ENCODE data around the gene EEF1AKMT4.

Gene EEF1AKMT4

DNA sequence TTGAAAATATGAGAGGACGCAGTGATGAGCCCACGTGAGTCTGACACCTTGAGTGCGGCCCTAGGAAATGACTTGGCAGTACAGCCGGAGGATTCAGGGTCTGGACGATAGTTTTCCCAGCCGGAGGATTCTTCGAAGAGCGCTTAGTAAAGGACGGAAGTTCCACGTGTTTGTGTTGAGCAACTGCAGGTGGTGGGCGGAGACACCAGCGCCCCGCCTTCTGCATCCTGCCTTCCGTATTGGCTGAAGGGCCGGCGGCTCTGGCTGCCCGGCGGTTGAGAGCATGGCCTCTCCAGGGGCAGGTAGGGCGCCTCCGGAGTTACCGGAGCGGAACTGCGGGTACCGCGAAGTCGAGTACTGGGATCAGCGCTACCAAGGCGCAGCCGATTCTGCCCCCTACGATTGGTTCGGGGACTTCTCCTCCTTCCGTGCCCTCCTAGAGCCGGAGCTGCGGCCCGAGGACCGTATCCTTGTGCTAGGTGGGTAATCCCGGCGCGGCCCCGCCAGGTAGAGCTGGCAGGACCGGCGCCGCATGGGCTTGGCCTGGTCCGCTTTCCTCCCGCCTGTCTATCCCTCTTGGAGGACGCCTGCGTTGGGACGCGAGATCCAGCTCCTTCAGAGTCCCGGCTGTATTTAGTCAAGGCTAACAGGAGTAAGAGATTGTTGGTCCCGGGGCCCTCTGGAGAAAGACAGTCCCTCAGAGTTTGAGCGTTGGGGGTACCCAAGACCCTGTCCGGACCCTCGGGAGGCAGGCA, at the start of gene EEF1AKMT4:
EEF1AKMT4 (plus strand) TSS at position 261 of the 755 bp plus-strand sequence; CDS start at position 284, 23 bp downstream.
- DNase-seq, result peak; percentile 99

DNA sequence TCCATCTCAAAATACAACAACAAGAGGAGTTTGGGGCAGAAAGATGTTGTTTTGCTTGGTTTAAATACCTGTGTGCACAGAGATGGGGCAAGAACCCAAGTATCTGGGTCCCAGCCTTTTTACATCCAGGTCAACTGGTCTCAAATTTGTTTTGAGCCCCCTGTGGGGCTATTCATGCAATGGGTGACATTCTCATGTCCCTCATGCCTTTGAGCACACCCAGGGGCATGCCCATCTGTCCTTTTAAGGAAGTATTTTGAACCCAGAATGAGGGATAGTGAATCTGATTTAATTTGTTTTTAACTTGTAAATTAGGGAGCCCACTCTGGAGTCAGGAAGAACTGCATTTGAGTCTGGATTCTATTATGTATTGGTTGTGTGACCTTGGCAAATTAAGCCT, 48.6 kb upstream of the EEF1AKMT4 start:
- DNase-seq, result no peak

DNA sequence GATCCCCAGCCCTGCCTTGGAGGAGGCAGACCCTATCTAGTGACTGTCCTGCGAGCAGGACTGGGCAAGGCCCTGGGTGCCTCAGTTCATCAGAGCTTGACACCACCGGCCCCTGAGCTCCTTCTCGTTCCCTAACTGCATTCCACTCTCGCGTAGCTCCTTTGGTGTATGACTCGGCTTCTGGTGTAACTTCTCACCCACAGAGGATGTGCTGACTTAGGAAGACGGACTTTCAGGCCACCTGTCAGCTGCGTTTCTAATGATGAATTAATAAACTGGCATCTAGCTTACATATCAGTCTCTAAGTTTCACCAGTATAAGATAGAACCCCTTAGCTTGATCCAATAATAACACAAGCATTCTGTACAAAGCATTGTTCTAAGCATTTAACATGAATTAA, 45.9 kb upstream of the EEF1AKMT4 start:
- DNase-seq, result no peak

DNA sequence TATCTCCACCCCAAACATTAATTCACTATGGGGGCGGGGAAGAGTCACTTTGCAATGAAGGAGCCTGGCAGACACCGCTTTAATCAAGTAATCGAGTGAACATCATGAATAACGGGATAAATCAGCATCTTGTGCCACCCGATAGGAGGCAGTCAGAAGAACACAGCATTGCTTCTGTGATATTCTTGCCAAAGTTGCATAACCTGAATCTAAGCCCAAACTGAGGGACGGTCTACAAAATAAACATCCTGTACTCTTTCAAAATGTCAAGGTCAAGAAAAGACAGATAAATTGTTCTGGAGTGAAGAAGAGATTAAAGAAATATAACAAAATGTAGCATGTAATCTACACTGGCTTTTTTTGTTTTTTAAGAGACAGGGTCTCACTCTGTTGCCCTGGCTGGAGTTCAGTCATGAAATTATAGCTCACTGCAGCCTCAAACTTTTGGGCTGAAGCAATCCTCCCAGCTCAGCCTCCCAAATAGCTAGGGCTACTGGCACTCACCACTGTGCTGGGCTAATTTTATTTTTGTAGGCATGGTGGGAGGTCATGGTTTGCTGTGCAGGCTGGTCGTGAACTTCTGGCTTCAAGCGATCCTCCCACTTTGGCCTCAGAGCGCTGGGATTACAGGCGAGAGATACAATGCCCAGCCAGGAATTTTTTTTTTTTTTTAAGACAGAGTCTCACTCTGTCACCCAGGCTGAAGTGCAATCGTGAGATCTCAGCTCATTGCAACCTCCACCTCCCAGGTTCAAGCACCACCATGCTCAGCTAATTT, 40.1 kb upstream of the EEF1AKMT4 start:
- no peak for DNase-seq

DNA sequence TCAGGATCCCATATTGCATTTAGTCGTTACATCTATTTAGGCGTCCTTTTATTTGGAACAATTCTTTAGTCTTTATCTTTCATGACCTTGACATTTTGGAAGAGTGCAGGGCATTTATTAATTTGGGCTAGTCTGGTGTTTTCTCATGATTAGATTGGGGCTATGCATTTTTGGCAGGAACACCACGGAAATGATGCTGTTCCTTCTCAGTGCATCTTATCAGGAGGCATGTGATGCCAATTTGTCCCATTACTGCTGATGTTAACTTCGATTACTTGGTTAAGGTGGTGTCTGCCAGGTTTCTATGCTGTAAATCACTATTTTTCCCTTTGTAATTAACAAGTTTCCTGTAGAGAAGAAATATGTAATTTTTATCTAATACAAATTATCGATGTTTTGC, 38.2 kb upstream of the EEF1AKMT4 start:
- DNase-seq, result no peak

DNA sequence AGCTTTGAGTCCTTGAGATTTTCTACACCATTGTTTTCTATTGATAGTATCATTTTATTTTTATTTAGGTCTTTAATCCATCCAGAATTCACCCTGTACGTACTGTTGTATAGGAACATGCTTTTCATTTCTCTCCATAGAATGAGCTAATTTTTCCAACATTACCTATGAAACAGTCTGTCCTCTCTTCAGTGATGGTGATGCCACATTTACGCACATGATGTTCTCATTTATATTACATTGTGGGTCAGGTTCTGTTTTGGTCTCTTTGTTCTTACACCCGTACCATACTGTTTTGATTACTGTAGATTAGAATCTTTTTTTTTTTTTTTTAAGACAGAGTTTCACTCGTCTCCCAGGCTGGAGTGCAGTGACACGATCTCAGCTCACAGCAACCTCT, 37.8 kb upstream of the EEF1AKMT4 start:
- no peak for DNase-seq

DNA sequence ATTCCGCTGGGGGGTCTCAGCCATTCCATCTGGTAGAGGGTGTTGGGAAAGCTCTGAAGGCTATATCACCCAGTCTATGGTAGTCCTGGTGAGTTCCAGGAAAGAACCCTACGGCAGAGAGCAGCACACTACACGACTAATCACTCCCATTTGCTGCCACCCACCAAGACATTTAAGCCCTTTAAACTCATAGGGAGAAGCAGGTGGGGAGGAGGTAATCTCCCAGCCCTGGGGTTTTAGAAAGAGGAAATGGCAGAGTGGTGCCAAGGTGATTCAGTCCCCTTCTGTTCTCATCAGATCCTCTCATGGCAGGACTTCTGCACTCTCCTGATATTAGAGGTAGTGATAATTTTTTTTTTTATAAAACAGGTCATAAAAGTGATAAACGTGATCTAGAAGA, 30.7 kb upstream of the EEF1AKMT4 start:
- no peak for DNase-seq

DNA sequence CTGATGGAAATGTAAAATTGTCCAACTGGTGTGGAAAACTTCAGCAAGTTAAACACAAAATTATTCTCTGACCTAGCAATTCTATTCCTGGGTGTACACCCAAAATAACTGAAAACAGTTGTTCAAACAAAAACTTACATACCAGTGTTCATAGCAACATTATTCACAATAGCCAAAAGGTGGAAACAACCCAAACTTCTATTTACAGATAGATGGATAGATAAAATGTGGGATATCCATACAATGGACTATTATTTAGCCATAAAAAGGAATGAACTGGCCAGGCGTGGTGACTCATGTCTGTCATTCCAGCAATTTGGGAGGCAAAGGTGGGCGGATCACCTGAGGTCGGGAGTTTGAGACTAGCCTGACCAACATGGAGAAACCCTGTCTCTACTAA, 27.0 kb upstream of the EEF1AKMT4 start:
- no peak for DNase-seq

DNA sequence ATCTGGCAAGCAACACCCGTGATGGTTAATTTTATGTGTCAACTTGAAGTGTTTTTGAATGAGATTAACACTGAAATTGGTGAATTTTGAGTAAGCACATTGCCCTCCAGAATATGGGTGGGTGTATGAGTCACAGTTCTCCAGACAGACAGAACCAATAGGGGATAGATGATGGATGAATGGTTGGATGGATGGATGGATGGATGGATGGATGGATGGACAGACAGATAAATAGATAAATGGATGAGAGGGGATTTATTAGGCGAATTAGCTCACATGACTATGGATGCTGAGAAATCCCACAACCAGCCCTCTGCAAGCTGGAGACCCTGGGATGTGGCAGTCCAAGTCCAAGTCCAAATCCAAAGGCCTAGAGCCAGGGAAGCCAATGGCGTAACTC, 25.5 kb upstream of the EEF1AKMT4 start:
- DNase-seq, result no peak

DNA sequence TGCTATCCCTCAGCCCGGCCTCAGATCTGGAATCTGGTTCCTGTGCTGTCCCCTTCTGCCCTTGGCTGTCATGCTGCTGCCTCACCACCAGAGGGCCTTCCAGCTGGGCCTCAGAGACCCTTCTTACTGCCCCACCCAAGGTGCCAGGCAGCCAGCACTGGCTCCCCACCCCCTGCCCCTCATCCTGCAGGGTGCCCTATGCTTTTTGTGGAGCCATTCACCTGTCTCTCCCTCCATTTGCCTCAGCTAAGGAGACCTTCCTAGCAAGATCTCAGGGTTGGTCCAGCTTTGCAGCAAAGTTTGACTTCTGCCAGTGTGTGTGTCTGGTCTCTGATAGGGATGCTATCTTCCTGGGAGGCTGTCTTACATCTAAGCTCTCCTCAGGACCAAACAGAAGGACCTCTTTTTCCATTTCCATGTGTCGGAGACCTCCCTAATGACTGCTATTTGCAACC, 22.0 kb upstream of the EEF1AKMT4 start:
- peak; percentile 56 for DNase-seq

DNA sequence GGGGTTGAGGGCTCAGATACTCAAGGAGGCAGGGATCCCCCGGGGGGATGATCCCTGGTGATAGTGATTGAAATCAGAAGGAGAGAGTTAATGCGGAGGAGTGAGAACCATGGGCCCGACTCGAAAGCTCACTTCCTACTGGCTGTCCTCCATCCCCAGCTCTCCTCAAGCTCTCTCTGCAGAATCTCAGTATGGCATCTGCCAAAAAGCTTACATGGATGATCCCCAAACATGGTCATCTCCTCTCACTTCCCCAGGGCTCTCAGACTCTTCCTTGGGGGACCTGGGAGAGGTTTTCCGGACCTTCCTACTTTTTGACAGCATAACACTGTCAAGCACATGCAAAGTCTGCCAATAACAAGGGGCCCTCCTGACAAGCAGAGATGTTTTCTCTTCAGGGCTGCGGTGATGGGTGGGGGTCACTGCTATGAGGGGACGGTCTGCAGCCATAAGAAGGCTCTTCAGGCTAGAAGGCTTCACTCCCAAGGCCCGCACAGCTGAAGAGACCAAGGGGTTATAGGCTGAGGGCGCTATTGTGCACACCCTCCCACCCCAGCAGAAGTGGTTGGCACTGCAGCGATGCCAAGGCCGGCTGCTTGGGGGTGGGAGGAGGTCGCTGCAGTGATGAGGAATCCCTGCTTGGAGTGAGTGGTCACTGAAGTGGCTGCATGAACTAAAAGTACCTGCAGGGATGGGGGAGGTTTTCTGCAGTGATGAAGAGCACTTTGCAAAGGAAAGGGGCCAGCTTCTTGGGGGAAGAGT, 20.9 kb upstream of the EEF1AKMT4 start:
- DNase-seq, result no peak

DNA sequence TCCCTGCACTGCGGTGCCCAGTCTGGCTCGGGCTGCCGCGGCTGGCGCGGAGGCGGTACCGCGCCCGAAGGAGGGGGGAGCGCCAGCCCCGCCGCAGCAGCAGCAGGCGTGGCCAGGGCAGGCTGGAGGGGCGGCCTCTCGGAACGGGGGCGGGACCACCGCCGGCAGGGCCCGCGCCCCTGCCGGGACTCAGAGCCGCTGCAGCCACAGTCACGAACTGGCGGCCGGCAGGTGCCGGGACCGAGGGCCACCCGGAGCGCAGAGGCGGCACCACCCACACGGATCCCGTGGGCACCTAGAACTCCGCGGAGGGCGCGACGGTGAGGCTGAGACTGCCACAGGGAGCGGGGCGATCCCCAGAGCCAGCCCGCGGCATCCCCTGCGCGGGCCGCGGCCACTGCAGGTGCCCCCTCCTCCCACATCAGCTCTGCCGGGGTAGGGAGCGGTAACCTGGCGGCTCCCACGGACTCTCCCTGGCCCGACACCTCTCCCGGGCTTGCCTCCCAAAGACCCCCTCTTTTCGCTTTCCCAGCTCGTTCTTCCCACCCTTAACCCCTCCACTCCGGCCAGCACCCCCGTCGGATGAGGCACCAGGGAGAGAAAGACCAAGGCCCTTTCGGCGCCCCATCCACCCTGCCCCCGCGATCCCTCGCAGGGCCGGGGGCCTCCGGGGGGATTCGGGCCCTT, 19.9 kb upstream of the EEF1AKMT4 start, which contains the start of gene VWA5B2:
VWA5B2 (plus strand) TSS at position 192 of the 687 bp plus-strand sequence. CDS start 944 bp downstream, outside the sequence.
- peak; percentile 52 for DNase-seq

DNA sequence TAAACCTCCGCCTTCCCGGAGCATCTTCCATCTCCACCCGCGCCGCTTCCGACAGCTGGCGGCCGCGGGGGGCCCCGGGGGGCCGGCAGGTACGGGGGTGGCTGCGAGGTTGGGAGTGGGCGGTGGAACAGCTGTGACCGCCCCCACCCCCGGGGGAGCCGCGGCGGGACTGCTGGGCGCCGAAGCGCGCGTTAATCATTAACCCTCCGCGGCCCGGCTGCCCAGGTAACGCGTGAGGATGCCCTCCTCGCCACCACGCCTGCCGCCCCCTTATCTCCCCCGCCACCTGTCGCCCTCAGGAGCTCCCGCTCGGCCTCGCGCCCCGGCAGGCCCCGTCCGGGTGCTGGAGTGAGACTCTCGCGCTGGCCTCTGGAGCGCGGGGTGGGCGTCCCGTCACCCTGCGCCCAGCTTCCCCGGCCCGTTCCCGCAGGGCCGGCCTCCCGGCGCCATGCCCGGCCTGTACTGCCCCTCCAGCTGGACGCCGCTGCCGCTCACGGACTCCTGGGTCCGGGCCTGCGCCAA, 19.3 kb upstream of the EEF1AKMT4 start:
- DNase-seq, result no peak

DNA sequence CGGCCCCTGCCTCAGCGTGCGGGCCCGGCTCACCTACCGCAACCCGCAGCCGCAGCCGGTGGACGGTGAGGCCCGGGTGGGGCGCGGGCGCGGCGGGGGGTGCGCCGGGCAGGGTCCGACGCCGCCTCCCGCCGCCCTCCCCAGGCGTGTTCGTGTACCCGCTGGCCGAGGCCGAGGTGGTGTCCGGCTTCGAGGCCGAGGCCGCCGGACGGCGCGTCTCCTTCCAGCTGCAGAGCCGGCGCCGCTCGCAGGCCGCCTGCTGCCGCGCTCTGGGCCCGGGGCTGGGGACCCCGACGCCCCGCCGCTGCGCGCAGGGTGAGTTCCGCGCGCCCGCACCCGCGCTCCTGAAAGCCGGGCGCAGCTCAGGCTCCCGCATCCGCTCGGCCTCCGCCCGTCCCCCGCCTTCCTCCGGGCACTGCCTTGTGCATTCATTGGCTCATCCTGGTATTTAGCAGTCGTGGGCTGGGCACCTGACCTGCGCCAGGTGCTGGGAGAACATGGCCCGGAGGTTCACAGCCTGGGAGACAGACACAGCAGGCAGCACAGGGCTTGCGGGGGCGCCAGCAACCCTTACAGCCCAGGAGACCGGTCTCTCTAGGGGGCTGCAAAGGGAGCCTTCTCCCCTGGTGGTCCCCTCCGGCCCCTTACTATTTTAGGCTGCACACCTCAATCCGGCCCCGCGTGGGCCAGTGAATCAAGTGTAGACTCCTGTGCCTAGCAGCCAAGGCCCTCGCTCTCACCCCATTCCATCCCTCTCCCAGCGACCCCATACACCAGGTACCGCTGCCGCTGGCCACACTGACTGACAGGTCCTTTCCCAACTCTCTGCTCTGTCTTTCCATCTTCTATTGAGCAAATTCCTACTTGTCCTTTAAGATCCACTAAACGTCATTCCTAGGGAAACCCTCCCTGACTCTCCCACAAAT, 18.6 kb upstream of the EEF1AKMT4 start:
- no peak for DNase-seq

DNA sequence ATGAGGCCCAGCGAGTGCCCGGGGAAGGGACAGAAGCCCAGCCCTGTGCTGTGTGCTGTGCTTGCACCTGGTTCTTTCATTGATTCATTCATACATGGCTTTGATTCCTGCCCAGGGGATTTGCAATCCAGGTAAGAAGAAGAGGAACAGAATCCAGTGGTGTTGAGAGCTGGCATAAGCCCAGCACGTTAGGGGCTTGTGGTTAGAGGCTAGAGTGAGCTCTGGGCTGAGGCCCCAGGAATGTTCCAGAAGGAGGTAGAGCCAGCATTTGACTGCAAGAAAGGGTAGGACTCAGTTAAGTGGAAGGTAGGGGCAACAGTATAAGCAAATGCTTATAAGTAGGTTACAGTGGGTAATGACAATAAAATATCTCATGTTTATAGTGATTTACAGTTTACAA, 17.8 kb upstream of the EEF1AKMT4 start:
- no peak for DNase-seq

DNA sequence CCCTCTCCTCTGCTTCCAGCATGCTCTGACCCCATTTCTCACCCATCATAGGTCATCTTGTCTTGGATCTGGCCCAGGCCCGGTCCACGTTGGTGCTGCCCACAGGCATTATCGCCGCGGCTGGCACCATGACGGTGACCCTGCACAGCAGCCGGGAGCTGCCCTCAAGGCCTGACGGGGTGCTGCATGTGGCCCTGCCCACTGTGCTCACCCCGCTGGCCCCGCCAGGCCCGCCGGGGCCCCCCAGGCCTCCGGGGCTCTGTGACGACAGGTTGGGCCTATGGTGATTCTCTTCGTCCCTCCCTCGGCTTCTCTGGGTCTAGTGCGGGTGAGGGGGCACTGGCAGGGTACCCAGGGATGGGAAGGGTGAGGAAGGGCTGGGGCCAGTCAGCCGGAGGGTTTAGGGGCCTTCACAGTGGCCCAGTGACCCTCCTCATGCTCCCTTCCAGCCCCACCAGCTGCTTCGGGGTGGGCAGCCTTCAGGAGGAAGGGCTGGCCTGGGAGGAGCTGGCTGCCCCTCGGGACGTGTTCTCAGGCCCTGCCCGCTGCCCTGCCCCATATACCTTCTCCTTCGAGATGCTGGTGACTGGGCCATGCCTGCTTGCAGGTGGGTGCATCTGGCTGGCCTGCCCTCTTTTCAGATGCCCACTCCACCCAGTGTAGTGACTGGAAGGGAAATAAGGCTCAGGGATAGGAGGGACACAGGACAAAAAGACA, 16.2 kb upstream of the EEF1AKMT4 start:
- no peak for DNase-seq

DNA sequence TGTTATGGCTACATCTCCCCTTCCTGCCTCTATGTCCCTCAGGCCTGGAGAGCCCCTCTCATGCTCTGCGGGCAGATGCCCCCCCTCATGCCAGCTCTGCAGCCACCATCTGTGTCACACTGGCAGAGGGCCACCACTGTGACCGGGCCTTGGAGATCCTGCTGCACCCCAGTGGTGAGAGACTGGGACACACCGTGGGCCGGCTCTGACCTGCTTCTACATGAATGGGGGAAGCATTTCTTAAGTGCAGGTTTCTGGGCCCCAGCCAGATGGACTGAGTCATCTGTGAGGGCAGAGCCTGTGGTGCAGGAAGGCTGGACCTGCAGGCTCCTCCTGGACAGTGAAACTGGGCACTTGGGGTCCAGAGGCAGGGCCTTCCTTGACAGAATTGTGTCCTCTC, 15.2 kb upstream of the EEF1AKMT4 start:
- DNase-seq, result no peak

DNA sequence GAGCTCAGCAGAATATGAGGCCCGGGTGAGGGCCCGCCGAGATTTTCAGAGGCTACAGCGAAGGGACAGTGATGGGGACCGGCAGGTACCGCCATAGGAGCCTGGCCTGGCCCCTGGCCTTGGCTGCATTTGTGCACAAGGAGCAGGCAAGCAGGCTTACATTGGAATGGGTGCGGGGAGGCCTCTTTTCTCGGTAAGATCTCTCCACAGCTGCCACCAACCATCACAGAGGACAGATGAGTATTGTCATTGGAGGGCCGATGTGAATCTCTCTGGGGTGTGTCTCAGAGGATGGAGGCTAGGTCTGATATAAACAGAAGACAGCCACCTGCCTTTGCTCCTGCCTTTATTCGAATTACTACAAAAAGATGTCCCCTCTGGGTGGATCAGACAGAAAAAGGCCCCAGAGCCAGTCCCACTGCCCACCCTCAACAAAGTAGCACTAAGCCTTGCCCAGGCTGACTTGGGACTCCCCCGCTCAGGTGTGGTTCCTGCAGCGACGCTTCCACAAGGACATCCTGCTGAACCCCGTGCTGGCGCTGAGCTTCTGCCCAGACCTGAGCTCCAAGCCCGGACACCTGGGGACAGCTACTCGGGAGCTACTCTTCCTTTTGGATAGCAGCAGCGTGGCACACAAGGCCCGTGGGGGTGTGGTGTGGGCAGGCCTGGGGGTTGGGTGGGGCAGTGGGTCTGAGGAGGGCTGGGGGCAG, 14.6 kb upstream of the EEF1AKMT4 start:
- DNase-seq, result no peak

DNA sequence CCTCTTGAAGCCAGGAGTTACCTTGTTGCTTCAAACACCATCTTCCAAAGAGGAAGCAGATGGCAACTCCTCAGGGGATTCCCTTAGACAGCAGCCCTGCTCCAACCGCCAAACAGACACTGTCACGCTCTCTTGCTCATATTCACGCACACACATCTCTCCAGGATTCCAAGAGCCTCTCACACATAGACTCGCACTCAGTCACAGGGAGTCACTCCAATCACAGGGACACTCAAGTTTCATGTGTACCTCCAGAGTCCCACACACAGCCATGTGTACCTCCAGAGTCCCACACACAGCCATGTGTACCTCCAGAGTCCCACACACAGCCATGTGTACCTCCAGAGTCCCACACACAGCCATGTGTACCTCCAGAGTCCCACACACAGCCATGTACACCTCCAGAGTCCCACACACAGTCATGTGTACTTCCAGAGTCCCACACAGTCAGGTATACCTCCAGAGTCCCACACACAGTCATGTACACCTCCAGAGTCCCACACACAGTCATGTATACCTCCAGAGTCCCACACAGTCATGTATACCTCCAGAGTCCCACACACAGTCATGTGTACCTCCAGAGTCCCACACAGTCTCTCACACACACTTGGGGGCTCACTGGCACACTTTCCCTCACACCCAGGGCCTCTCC, 14.0 kb upstream of the EEF1AKMT4 start:
- no peak for DNase-seq

Data from activated CD4-positive, alpha-beta T cell treated with anti-CD3 and anti-CD28 coated beads, Interleukin-2, amount 50 U/mL, for 16 hours (primary cell).